Stimulated activated CD8-positive, alpha-beta memory T cell treated with anti-CD3 and anti-CD28 coated beads, Interleukin-7, amount 100 ng/mL, for 24 hours (primary cell): ENCODE data around the gene RASA3.
"Not testable (repeated sequence)": the region's sequence is repeated elsewhere in the genome, so short reads cannot be mapped to it uniquely, and the experiment has no call there.

Experiments used
- DNase-seq: peaks from one replicate; pipeline ENCODE4 v3.0.0-alpha.2; 2020; ENCODE audit warnings: low read depth

Gene RASA3

DNA sequence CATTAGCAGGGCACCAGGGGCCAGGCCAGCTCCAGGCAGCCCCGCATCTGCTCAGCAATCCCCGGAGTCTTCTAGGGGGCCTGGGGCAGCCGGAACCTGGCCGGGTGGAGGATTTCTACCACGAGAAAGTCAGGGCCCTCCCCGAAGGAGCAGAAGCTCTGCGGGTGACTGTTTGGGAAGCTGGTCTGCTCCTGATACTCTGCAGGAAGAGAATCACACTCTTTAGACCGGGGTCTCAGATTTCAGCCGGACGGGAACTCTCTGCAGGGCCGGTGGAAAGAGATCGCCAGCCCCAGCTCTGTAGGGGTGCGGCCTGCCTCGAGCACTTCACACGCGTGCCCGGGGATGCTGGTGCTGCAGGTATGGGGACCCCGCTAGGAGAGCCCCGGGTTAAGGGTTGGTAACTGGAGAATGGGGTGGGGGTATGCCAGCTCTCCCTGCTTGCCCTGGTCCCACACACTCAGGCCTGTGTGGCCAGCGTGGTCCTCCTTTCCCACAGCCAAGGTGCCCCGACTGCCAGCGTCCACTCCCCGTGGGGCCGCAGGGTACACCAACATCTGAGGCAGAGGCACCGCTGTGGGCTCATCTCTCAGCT, 20.1 kb downstream of the RASA3 start:
- no peak for DNase-seq

DNA sequence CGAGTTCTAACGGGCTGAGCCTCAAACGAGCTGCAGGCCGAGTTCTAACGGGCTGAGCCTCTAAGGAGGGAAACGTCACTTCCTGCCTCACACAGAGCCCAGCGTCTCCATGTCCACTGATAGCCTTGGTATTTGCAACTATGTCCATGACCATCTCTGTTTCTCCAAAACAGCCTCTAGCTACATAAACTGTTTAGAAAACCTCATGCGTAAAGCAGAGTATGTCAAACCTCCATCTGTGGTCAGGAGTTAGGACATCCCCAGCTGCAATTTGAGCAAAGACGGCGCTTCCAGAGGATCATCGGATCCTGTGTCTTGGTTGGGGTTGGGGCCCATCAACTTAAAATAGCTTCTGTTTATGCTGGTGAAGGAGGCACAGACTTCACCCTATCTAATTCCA, 20.8 kb downstream of the RASA3 start:
- no peak for DNase-seq

DNA sequence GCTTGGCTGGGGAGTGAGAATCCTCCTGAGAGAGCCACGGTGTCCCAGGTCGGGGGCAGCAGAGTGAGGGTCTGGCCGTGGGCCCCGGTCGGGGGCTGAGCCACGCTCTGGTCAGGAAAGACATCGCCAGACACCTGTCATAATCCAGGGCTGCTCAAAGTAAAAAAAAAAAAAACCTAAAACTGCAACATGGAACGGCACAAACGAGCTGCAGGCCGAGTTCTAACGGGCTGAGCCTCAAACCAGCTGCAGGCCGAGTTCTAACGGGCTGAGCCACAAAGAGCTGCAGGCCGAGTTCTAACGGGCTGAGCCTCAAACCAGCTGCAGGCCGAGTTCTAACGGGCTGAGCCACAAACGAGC, 21.6 kb downstream of the RASA3 start:
- DNase-seq = not testable (repeated sequence)

- DNase-seq = no peak
Observed at GRCh38 chr13:114110091-114110829, 22.2 kb downstream of the RASA3 start.

DNA sequence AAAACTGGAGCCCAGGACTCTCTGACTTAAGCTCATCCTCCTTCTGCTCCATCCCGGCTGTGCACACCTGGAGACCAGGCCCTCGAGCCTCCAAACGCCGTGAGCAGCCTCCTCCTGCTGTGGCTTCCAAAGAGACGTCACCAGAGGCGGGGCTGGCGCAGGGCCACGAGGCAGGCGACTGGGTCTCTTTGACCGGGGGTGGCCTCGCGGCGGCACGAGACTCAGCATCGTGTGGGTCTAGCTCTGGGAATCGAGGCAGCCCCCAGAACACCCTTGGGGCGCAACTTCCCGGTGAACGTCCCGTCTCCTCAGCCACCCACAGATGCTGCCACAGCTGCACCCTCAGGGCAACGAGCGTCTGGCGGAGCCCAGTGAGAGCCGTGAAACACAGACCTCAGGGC, 22.8 kb downstream of the RASA3 start:
- no peak for DNase-seq

- no peak for DNase-seq
Observed at GRCh38 chr13:114108894-114109293, 23.5 kb downstream of the RASA3 start.

GRCh38 chr13:114108141-114108761, 24.2 kb downstream of the RASA3 start:
- DNase-seq = no peak

DNA sequence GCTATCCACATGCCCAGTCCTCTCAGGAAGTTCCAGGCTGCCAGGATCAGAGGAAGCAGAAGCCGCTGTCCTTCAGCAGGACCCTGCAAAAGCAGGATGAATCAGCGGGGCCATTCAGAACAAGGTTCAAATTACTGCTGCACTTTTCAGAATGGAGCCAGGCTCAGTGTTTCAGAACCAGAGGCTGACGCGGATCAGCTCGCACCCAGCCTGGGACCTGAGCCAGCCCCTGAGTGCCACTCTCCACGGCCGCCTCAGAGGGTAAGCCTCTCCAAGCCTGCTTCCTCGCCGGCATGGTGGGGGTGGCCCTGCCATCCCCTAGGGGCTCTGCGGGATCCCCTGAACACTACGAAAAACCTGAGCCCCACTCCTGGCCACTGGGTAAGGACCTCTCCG, 24.7 kb downstream of the RASA3 start:
- DNase-seq = no peak

DNA sequence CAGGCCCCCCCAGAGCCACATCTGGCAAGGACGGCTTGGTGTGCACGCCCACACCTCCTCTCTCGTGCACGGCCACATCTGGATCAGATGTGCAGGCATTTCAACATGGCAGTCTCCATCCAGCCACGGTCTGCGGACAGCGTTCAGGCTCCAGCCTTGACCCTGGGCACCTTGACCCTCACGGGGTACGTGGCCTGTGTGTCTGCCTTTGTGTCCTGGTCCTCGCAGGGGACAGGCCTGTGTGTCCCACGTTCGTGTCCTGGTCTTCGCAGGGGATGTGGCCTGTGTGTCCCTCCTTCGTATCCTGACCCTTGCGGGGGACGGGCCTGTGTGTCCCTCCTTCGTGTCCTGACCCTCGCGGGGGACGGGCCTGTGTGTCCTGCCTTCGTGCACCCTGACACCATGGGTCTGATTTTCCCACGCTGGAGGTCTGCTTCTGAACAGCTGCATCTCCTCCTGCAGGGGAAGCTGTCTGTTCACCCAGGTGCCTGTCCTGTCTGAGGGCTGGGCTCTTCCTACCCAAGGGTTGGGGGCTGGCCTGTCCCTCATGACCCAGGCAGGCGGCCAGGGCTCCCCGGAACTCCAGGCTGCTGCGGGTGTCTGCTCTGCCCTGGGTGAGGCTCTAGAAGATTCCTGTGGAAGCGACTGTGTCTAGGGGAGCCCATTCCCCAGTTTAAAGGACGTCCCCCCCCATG, 25.3 kb downstream of the RASA3 start:
- no peak for DNase-seq

DNA sequence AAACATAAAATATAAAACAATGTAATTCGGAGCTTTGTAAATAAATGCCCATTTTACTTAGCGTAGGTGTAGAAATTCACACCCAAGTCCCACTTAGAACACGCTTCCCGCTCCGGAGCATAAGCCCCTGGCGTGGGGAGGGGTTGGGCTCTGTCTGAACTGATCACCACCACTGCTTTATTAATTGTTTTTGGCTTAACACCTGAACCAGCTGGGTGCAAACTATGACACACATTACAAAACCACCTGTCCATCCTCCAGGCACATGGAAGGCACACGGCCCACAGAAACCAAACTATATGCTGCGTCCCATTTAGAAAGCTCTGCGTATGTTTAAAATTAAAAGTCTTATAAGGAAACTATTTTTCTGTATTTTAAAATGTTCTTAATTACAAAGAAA, 25.9 kb downstream of the RASA3 start:
- DNase-seq = no peak

DNA sequence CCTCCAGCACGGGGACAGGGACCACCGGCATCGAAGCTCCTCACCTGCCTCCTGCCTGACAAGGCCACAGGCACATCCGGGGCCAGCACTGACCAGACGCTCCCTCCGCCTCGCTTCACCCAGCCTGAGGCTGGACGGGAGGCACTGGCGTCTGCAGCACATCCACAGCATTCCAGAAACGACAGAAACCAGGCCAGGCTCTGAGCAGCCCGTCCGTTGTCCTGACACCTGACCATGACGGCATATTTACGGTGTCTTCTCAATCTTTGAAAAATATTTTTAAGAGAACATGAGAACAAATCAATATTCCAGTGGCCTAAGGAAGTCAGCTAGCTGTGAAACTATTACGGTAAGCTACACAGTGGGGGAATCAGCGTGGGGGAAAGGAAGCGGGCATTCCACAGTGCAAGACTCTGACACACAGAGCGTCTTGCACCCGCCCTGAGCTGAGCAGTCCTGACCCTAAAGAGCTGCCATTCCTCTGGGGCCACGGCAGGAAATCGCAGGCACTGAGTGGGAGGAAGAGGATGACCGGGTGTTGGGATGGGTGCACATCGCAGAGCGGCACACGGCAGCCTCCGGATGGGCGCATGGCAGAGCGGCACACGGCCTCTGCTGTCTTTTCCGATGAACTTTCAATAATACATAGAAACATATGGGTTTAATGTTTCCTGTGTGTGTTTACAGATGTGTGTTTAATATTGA, 26.8 kb downstream of the RASA3 start:
- DNase-seq = no peak

GRCh38 chr13:114104655-114105520, 27.5 kb downstream of the RASA3 start:
- DNase-seq = no peak

GRCh38 chr13:114103801-114104654, 28.4 kb downstream of the RASA3 start:
- no peak for DNase-seq

DNA sequence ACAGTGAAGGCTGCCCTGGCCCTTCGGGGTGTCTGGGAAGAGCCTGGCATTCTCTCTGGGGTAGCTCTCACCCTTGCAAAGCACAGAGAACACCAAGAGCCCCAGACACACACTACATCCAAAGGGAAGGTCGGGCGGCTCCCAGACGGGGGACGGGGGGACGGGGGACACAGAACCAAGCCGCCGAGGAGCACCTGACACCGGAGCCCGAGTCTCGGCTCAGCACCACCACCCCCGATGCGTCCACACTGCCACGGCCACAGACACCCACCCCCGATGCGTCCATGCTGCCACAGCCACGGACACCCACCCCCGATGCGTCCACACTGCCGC, 29.2 kb downstream of the RASA3 start:
- DNase-seq = not testable (repeated sequence)

GRCh38 chr13:114102521-114103288, 29.7 kb downstream of the RASA3 start:
- DNase-seq = no peak

DNA sequence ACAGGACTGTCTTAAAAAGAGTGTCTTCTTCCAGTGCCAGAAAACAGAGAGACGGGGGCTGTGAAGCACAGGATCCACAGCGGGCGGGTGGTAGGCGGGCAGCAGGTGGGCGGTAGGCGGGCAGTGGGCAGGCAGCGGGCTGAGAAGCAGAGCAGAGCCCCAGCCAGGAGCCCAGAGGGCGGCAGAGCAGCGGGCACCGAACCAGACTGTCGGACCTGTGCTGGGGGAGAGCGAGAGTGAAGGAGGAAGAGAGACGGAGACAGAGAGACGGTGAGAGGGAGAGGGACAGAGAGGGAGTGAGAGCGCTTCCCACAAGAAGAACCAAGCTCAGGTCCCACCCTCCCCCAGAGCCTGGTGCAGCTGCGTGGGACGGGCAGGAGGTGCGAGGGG, 30.3 kb downstream of the RASA3 start:
- DNase-seq = no peak

GRCh38 chr13:114101358-114102130, 30.9 kb downstream of the RASA3 start:
- no peak for DNase-seq

DNA sequence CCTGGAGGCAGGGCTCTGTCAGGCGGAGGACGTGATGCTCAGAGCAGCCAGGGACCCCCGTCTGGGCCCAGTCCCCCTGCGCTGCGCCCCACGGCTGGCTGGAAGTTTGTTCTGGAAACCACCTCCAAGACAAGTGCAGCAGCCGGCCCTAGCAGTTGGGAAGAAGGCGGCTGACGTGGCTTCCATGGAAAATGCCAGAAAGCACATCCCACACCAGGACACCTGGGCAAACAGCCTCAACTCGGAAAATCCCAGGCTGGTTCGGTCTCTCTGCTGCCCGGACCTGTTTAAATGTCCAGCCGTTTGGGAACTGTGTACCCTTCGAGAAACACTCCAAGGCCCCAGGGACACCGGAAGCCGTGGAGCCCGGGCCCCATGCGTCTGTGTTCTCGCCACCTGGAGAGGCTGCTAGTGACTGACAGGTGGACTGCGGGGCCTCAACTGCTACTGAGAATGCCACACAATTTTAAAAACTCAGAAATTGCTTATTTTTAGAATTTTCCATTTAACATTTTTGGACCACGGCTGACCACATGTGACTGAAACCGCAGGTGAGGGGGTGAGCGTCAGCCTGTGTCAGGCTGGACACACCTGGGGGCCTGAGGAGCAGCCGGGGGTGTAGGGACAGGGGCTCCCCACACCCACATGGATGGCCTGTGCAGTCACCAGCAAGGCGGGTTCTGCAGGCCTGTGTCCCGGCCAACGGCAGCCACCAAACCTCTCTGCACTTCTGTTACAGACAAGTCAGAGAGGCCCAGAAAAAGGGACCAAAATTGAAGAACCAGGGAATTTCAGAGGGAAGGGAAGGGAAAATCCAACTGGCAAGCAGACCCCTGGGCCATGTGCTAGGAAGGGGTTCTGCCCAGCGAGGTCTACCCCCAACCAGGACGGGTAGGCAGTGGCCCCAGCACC, 31.7 kb downstream of the RASA3 start:
- DNase-seq = no peak
